HG02840 (cell line): ENCODE data around the gene CARD14.
A peak's percentile ranks its signal among the peaks of the same experiment; 100 is the strongest.
"Not testable (repeated sequence)": the region's sequence is repeated elsewhere in the genome, so short reads cannot be mapped to it uniquely, and the experiment has no call there.

ENCODE experiments used
- ATAC-seq: cut with Tn5 transposase; IDR thresholded peaks from one replicate; pipeline ENCODE4 v1.9.1; 2021; ENCODE audit warnings: mild to moderate bottlenecking, moderate library complexity, moderate number of reproducible peaks; ENCODE audit not compliant: unreplicated experiment, low FRiP score

The CARD14 gene

DNA sequence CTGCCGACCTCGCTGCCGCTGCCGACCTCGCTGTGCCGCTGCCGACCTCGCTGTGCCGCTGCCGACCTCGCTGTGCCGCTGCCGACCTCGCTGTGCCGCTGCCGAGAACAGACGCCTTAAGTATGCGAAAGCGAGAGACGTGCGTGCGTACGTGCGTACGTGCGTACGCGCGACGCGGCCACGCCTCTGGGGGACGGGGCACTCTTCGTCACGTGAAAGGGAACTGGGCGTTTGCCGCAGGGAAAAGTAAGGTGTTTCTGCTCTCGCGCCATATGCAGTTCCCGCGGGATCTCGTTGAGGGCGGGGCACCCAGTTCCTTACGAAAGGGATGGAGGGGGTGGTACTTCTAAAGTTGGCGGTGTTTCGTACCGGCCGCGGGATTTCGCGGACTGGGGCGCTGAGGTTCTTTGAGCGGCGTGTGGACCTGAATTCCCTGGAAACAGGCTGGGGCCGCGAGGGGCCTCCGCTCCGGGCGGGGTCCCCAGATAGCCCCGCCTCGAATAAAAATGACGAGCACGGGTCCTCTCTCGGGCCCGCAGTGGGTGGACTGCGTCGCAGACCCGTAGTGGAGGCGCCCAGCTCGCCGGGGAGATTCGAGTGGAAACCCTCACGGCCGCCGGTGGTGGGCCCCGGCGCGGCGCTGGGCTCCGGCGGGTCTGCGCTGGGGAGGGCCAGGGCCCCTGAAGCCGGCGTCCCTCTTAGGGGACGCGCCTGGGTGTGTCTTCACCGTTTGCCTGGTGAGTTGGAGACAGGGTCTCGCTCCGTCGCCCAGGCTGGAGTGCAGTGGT lies 22.6 kb upstream of the CARD14 start, which contains the start of gene EIF4A3:
Gene EIF4A3, minus strand, starts transcription at position 94 of the 788 bp plus-strand sequence. CDS start 167 bp downstream, outside the sequence.
- ATAC-seq, result peak; percentile 86

DNA sequence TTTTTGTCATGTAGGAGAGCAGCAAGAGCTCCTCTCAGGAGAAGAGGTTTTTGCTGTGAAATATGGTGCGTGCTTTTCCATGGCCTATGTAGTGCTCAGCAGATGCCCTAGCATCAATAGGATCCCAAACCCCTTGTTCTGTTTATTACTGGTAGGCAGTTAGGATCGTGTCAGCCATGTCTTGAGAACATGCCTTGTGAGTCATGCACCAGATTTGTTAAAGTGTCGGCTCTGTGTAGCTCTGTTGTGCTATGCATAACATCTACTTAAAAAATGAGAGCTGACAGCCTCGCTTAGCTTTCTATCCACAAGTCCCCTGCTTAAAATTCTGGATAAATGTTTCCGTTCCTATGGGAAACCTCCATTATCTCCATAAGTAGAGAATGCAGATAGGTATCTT lies 18.5 kb upstream of the CARD14 start:
- no peak for ATAC-seq

DNA sequence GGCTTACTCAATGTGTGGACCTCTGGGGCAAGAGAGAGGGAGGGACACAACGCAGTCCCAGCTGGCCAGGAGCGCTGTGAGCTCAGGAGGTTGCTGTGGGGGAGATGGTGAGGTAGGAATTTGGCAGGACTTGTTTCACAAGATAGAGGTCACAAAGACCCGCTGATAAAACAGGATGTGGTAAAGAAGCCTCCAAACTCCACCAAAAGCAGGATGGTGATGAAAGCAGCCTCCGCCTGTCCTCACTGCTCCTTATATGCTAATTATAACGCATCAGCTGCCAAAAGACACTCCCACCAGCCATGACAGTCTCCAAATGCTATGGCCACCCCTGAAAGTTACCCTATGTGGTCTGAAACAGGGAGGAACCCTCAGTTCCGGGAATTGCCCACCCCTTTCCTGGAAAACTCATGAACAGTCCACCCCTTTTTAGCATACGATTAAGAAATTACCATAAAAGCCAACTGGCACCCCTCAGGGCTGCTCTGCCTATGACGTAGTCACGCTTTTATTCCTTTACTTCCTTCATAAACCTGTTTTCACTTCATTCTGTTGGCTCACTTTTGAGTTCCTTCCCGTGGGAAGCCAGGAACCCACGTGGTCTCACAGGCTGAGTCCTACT lies 17.6 kb upstream of the CARD14 start:
- no peak for ATAC-seq

DNA sequence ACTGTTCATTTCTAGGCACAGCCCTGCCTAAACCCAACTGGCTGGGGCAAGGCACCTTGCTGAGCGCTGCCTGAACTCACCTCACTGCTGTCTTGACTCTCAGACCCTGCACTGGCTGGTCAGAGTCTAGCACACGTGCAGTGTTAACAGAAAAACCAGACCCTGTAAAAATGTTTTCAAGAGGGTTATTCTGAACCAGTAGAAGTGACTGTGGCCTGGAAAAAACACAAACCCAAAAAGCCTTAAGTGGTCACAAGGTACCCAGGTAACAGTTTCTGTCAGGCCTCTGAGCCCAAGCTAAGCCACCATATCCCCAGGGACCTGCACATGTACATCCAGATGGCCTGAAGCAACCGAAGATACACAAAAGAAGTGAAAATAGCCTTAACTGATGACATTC lies 16.8 kb upstream of the CARD14 start:
- ATAC-seq, result peak; percentile 70

DNA sequence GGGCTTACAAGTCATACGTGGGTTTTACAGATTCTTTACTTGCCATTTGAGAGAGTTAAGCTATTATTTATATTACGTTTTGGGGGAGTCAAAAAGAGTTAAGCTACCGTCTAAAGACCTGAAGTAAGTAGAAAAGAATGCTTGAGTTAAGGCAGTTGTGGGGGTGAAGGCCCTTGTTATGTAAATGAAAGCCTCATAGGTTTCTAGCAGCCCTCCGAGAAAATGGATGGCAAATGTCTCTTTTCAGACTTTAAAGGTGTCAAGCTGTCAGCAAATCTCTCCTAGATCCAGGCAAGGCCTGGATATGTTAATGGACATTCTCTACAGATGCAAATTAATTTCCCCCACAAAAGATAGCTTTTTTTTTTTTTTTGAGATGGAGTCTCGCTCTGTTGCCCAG lies 15.7 kb upstream of the CARD14 start:
- no peak for ATAC-seq

DNA sequence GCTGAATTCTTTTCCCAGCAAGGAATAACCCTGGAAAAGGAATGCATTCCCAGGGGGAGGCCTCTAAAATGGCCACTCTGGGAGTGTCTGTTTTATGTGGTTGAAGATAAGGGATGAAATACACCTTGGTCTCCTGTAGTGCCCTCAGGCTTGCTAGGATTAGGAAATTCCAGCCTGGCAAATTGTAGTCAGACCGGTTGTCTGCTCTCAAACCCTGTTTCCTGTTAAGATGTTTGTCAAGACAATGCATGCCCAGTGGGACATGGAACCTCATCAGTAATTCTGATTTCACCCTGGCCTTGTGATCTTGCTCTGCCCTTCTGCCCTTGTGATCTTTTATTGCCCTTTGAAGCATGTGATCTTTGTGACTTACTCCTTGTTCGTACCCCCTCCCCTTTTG lies 14.2 kb upstream of the CARD14 start:
- ATAC-seq, result not testable (repeated sequence)

DNA sequence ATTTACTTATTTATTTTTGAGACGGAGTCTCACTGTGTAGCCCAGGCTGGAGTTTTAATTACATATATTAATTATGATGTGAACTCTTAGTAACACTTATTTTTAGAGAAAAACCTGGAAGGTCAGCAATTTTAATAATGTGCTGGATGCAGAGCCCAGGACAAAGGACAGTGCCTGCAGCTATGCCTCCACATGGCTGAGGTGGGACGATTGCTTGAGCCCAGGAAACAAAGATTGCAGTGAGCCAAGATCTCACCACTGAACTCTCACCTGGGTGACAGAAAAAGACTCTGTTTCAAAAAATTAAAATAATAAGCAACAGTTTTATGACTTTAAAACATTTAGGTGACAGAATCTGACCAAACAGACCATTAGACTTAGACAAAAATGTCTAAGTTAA lies 11.0 kb upstream of the CARD14 start:
- ATAC-seq, result no peak

DNA sequence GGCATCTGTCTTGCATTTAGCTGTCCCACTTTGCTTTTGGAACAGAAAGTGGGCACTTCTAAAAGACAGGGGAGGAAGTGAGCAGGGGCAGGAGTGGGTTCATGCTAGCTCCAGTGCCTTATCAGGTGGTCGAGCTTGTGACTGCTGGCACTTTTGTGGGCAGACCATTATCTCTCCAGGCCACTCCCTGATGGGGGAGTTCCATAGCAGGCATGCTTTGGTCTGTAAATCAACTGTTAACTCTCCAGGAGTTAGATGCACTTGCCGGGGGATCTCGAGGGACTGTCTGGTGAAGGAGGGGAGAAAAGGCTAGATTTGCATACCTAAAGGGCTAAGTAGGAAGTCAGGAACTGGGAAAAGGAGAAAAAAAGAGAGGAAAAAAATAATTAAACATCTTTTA lies 9.3 kb upstream of the CARD14 start:
- no peak for ATAC-seq

DNA sequence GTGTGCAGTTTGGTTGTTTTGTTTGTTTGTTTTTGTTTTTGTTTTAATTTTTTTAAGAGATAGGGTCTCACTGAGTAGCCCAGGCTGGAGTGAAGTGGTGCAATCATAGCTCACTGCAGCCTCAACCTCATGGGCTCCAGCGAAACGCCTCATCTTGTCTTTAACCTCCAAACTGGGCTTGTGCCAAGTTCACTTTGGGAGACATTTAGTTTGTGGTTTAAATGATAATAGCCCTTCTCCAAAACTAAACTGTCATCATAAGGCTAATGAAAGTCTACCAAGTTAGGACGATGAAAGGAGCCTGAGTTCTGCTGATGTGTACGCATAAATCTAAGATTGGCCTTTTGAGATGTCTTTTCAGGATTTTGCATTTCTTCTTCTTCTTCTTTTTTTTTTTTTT lies 6.5 kb upstream of the CARD14 start:
- ATAC-seq, result no peak

DNA sequence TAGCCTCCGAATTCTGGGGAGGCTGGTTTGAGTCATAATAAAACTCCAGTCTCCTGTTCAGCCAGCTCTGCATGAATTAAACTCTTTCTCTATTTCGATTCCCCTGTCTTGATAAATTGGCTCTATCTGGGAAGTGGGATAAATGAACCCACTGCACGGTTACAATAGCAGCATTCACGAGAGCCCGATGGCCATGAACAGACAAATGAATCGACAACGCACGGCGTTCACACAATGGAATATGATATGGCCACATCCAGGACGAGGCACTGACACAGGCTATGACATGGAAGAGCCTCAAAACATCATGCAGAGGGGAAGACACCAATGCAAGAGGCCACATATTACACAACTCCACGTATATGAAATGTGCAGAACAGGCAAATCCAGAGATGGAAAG lies 5.6 kb upstream of the CARD14 start:
- no peak for ATAC-seq

DNA sequence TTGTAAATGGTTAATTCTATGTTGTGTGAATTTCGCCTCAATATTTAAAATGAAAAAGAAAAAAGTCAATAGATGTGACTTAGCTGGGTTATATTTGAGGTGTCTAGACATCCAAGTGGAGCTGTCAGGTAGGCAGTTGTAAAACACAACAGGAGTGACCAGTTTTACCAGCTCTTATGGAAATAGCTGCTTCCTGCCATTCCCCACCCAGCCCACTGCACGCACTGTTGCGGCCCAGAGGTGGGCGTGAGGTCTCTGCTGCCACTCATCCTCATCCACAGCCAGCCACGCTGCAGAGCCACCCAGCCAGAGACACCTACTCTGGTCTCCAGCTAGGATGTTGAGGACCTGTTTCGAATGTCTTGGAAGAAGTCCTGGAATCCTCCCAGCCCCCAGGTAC lies 3.4 kb upstream of the CARD14 start:
- ATAC-seq, result no peak

DNA sequence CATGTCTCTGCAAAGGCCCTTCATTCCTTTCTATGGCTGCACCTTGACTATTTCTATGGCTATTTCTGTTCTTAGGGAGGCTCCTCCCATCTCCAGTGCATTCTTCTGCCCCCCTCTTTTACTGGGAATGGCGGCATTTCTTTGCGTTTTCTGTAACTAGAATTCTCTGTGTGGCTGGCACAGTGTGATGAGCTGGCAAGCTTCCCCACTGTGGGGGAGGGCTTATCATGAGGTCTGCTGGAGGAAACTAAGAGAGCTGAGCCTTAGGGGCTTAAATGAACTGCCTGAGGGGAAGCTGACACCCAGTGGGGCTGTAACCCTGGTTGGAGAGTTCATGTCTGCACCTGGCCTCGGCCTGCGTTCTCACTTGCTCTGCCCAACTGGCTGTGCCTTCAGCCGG lies 1.5 kb upstream of the CARD14 start:
- no peak for ATAC-seq

DNA sequence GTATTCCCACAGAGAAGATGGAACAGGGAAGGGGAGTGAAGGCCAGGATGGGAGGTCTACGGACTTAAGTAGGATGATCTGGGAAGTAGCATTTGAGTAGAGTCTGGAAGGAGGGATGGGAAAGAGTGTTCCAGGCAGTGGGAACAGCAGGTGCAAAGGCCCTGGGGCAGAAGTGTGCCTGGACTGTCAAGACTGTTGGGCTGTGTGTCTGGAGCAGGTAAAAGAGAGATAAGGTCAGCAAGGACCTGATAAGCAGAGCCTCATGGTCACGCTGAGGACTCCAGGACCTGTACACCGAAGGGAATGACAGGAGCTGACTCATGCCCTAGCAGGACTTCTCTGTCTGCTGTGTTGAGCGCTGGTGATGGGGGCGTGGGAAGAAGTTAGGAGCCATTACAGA lies 723 bp upstream of the CARD14 start:
- no peak for ATAC-seq

DNA sequence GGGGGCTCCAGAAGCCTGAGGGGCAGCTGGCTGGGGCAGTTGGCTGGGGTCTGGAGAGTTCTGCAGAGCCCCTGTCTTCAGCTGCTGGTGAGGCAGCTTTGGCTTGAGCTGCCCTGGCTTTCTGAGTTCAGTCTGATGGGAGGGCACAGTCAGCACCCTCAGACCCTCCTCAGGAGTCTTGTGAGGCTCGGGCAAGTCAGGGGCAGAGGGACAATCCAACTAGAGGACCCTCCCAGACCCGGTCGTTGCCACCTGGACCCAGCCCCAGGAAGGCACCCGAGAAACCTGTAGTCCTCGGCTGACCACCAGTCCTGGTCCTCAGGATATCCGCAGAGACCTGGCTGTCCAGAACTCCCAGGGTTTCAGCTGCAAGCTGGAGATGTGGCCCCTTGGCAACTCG lies 1.9 kb downstream of the CARD14 start:
- no peak for ATAC-seq

DNA sequence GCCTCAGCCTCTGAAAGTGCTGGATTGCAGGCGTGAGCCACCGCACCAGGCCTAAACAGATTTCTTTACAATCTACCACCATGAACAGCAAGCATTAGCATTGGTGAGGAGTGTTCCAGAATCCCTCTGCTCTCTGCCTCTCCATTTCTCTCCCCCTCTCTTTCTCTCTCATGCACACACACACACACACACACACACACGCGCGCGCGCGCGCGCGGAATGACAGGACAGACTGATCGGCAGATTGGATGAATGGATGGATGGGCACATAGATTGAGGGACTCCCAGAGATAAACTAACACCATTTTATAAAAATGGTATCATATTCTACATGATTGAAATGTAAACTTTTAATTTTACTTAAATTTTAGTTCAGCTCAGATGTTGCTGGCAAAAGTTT lies 3.3 kb downstream of the CARD14 start:
- ATAC-seq, result no peak

DNA sequence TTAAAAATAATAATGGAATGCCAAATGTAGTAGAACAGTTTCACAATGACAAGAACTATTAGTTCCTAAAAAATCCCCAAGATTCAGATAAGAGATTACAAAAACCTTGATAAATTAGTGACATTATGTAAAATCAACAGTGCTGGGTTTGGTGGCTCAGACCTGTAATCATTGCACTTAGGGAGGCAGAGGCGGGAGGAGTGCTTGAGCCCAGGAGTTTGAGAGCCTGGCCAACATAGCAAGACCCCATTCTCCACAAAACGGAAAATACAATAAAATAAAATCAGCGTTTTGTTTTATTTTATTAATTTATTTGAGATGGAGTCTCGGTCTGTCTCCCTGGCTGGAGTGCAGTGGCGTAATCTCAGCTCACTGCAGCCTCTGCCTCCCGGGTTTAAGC lies 4.1 kb downstream of the CARD14 start:
- ATAC-seq, result no peak

DNA sequence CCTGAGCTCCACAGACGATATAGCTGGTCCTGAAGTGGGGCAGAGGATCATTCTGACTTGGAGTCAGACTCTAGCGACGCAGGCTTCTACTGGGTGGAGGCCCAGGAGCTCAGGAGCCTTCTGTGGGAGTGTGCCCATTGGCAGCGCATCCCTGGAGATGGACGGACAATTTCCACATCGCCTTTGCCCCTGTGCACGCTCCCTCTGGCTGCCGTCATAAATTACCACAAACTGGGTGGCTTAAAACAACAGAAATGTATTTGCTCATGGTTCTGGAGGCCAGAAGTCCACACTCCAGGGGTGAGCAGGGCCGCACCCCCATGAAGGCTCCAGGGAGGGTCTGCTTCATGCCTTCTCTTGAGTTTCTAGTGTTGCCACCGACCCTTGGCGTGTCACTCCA lies 6.9 kb downstream of the CARD14 start:
- no peak for ATAC-seq

DNA sequence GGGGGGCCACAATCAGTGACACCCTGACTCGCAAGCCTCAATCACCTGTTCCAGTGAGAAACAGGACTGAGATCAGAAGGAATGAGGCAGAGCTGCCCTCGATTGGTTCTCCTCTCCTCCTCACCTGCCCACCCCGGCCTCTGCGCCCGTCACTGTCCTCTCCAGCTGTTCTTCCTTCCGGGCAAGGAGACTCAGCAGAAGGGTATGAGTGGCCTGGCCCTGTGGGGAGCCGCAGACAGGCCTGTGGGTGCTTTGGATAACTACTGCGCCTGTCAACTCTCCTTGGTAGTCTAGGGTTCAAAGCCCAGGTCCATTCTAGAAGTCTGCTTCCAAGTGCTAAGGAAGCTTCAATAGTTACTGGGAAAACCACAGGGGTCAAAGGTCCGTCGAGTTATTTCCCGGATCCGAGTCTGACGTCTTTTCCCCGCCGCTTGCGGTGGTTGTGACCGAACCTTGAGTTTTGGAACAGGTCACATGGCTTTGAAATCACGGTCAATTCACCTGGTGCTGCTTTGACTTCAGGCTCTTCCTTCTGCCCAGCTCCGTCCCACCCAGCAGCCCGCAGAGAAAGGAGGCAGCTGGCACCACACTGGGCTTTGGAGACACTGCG lies 8.3 kb downstream of the CARD14 start:
- ATAC-seq, result no peak

DNA sequence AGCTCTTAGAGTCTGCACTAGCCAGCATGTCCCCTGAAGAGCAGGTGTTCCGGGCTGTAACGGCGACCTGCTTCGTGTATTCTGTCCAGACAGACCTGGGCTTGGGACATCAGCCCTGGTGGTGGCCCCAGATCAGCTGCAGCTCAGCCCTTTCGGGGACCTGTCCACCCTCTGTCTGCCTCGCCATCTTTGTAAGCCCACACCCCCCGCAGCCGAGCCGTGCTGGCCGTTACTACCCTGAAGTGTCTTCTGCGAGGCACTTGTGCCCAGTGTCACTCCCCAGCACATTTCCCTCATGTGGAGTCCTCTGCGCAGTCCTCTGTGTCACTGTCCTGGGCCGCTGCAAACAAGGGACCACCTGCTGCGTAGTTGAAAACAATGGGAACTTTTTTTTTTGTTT lies 10.4 kb downstream of the CARD14 start:
- no peak for ATAC-seq

DNA sequence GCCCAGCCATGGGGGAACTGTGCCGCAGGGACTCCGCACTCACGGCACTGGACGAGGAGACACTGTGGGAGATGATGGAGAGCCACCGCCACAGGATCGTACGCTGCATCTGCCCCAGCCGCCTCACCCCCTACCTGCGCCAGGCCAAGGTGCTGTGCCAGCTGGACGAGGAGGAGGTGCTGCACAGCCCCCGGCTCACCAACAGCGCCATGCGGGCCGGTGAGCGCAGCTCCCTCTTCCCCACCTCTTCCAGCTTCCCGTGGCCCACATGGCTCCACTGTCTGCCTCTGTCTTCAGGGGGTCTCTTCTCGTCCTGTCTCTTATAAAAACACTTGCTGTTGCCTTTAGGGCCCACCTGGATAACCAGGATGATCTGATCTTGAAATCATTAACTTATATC lies 11.6 kb downstream of the CARD14 start:
- ATAC-seq, result no peak

DNA sequence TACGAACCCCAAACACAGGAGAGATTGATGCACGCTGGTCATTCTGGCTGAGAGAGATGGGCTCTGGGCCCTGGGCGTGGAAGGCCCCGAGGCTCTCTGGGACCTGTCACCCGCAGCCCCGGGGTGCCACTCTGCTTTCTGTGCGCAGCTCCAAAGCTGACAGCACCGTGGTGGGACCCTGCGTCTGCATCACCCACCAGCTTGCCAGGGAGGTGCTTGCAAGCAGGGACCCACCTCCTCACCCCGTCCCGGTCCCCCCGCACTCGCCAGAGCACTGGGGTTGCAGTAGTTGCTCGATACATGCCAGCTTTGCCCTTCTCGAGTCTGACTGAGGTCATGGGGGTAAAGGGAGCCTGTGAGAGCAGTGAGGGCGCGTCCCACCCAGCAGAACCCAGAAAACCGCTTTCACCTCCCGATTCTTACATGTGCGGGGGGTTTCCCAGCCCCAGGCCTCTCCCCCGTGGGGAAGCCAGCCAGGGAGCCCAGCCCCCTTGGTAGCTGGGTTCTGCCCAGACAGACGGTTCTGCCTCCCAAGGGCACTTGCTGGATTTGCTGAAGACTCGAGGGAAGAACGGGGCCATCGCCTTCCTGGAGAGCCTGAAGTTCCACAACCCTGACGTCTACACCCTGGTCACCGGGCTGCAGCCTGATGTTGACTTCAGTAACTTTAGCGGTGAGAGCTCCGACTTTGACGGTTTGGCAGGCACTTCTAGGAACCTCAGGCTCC lies 12.5 kb downstream of the CARD14 start:
- ATAC-seq, result no peak
